Stomach (tissue), 9 donors: ENCODE results near the gene LINC01488. TPM values are rescaled to one million over a fixed set of nuclear protein-coding genes. Genes with fewer than 3 reads are reported as not detected.

ENCODE experiments used
- DNase-seq, 2 donors: peaks; one replicate each; pipeline versions ENCODE4 v3.0.0 to v3.0.0-alpha.2; 2013 to 2019
- H3K27ac ChIP-seq, 5 donors: fragments of 200-600 bp in 4 of 5; sonication (generic) in 4 of 5; one replicate each; pipeline ENCODE4 v1.5.1; 2013 to 2019; ENCODE audit warnings: mild to moderate bottlenecking in 1 of 5, moderate library complexity in 1 of 5
- H3K27me3 ChIP-seq, 3 donors: fragments of 200-600 bp; sonication (generic); one replicate each; pipeline ENCODE4 v1.5.1; 2017 to 2019; ENCODE audit warnings: mixed run types in 1 of 3
- H3K36me3 ChIP-seq, 4 donors: fragments of 200-600 bp; sonication (generic); 1 replicate in 3 of 4; 2 replicates in 1 of 4; pipeline ENCODE4 v1.5.1; 2016 to 2019
- H3K4me1 ChIP-seq, 4 donors: fragments of 200-600 bp; sonication (generic); one replicate each; pipeline ENCODE4 v1.5.1; 2016 to 2019
- H3K4me3 ChIP-seq, 4 donors: fragments of 200-600 bp; sonication (generic) in 3 of 4; one replicate each; pipeline ENCODE4 v1.5.1; 2016 to 2019; ENCODE audit warnings: mild to moderate bottlenecking in 1 of 4
- H3K9me3 ChIP-seq, 4 donors: fragments of 200-600 bp; sonication (generic); one replicate each; pipeline ENCODE4 v1.5.1; 2016 to 2019
- CTCF ChIP-seq, 7 experiments: fragments of 450-650 bp in 4 of 7; fragments of 200-600 bp in 3 of 7; sonication (generic) in 3 of 7; IDR thresholded peaks; one replicate each; pipeline ENCODE4 v1.5.1; 2016 to 2019; ENCODE audit warnings: antibody characterized with exemption in 7 of 7, control low read depth in 2 of 7, mild to moderate bottlenecking in 1 of 7
- EP300 ChIP-seq: sonication (generic); formaldehyde crosslinking; IDR thresholded peaks from one replicate; pipeline ENCODE4 v1.6.1; 2017; ENCODE audit warnings: antibody characterized with exemption
- POLR2A ChIP-seq, 4 donors: fragments of 450-650 bp; IDR thresholded peaks; one replicate each; pipeline ENCODE4 v1.6.1; 2016; ENCODE audit warnings: antibody characterized with exemption in 4 of 4, control low read depth in 2 of 4, mild to moderate bottlenecking in 1 of 4, moderate library complexity in 1 of 4
- POLR2AphosphoS5 ChIP-seq, 3 donors: sonication (generic); formaldehyde crosslinking; IDR thresholded peaks; one replicate each; pipeline ENCODE4 v1.6.1; 2016; ENCODE audit warnings: antibody characterized with exemption in 3 of 3
- WGBS, 5 donors: extraction: QIAGEN DNeasy Blood & Tissue Kit in 3 of 5; methylation state at CpG; one replicate each; pipeline versions ENCODE4 v1.1.5 to v1.1.7; 2013 to 2018; 5-methylcytosine and 5-hydroxymethylcytosine counted together
- intact Hi-C: fragments of 100-400 bp; cut with DNase I; formaldehyde crosslinking; loops from one replicate; pipeline ENCODE4 v1.15.1; 2023; ENCODE audit warnings: low total_unique reads
- polyA plus RNA-seq, 3 donors: library from polyadenylated mRNA; stranded (reverse); fragments of 200-250 nt; gene quantifications; one replicate each; pipeline ENCODE4 v1.2.3, GENCODE V29; 2013
- total RNA-seq, 5 donors: library from RNA; depleted of rRNA; stranded (reverse); fragments of >200 nt; gene quantifications; one replicate each; pipeline versions ENCODE4 v1.1.0 to v1.2.3, GENCODE V29; 2014 to 2016
- donor health status: healthy with polysubstance abuse.
- donor health status: Bipolar disorder and iron deficiency.
- donor health status: healthy.

The LINC01488 gene
- total and polyA plus RNA-seq, 8 donors, result not detected

- DNase-seq, result no peak
- no peak overlapping the region for H3K4me3 ChIP-seq
- peaks cover 0 to 7% (median 0%) of the 10 kb centered on the region in 4 donors for H3K4me1 ChIP-seq
- H3K9me3 ChIP-seq, result no peaks in the 10 kb centered on the region
- no peak overlapping the region for H3K27ac ChIP-seq
- peaks cover 0 to 7% (median 0%) of the 10 kb centered on the region in 3 donors for H3K27me3 ChIP-seq
- 81 to 95% (median 93%) methylated on average over 8 to 10 of the region's 10 CpGs for WGBS, 5 donors
- TF ChIP-seq EP300, result no peak
- TF ChIP-seq CTCF (IDR thresholded peaks at IDR 0.05), result no peak
- TF ChIP-seq POLR2AphosphoS5 (IDR thresholded peaks at IDR 0.05), result no peak
- no peak for TF ChIP-seq POLR2A (IDR thresholded peaks at IDR 0.05)
- no peaks in the 10 kb centered on the region for H3K36me3 ChIP-seq
- intact Hi-C loops, result no loop called here
These were observed 9.1 kb downstream of the LINC01488 start for GRCh38 chr11:69490516-69490915.

GRCh38 chr11:69491071-69492031 lies 9.9 kb downstream of the LINC01488 start:
- intact Hi-C loops, result no loop called here
- H3K4me1 ChIP-seq, result peaks cover 0 to 10% (median 3%) of the 10 kb centered on the region in 4 donors
- H3K27me3 ChIP-seq, result peaks cover 0 to 7% (median 0%) of the 10 kb centered on the region in 3 donors
- no peak overlapping the region for H3K4me3 ChIP-seq
- no peak for TF ChIP-seq EP300
- TF ChIP-seq POLR2A (IDR thresholded peaks at IDR 0.05), result no peak
- TF ChIP-seq POLR2AphosphoS5 (IDR thresholded peaks at IDR 0.05), result no peak
- TF ChIP-seq CTCF (IDR thresholded peaks at IDR 0.05), result no peak
- no peaks in the 10 kb centered on the region for H3K9me3 ChIP-seq
- H3K27ac ChIP-seq, result no peak overlapping the region
- H3K36me3 ChIP-seq, result no peaks in the 10 kb centered on the region
- no peak for DNase-seq
- 86 to 93% (median 88%) methylated on average over 22 of the region's 22 CpGs for WGBS, 5 donors

- no peak for DNase-seq
- intact Hi-C loops, result no loop called here
- peaks cover 10 to 21% (median 14%) of the 10 kb centered on the region in 4 donors for H3K4me1 ChIP-seq
- 79 to 91% (median 83%) methylated on average over 27 of the region's 27 CpGs for WGBS, 5 donors
- TF ChIP-seq POLR2A (IDR thresholded peaks at IDR 0.05) (no peak), EP300 (no peak), POLR2AphosphoS5 (IDR thresholded peaks at IDR 0.05) (no peak), CTCF (IDR thresholded peaks at IDR 0.05) (no peak)
- H3K36me3 ChIP-seq, result no peaks in the 10 kb centered on the region
- H3K27me3 ChIP-seq, result peaks cover 0 to 7% (median 0%) of the 10 kb centered on the region in 3 donors
- H3K27ac ChIP-seq, result no peak overlapping the region
- no peaks in the 10 kb centered on the region for H3K9me3 ChIP-seq
- H3K4me3 ChIP-seq, result no peak overlapping the region
These were observed 10.9 kb downstream of the LINC01488 start for GRCh38 chr11:69492201-69492991.
